Measurements from ENCODE around the gene PIP5K1C. TPM values are rescaled to one million over a fixed set of nuclear protein-coding genes. Genes with fewer than 3 reads are reported as not detected.

The PIP5K1C gene
- total RNA-seq, 3 donors from 2014 or later (not counting 1 experiment from before 2014, with no cell fraction given) = 35.0 to 49.2 (median 36.8) TPM

DNA sequence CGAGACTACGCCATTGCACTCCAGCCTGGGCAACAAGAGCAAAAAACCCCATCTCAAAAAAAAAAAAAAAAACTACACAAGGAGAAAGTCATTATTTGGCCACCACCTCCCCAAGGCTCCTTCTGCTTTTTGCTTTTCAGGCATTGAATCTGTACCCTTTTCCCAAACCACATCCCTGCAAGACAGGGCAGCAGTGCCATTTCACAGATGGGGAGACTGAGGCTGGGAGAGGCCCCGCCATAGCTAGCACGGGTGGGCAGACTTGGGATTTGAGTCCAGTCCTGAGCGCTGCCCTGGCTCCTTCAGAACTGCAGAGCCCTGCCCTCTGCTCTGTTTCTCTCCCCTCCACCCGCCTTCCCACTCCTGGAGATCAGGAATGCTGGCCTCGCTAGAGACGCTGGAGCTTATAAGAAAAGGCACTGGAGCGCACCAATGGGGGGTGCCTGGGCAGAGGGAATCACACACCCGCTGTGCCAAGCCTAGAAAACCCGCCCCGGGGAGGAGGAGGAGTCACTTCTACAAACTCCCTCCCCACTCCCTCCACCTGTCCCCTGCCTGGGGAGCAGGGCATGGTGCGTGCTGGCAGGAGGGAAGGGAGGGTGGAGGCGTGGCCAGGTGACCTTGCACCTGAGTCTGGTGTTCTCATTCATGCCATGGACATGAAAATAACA is 25.5 kb upstream of the PIP5K1C start:
- TF ChIP-seq, protein P1, sequence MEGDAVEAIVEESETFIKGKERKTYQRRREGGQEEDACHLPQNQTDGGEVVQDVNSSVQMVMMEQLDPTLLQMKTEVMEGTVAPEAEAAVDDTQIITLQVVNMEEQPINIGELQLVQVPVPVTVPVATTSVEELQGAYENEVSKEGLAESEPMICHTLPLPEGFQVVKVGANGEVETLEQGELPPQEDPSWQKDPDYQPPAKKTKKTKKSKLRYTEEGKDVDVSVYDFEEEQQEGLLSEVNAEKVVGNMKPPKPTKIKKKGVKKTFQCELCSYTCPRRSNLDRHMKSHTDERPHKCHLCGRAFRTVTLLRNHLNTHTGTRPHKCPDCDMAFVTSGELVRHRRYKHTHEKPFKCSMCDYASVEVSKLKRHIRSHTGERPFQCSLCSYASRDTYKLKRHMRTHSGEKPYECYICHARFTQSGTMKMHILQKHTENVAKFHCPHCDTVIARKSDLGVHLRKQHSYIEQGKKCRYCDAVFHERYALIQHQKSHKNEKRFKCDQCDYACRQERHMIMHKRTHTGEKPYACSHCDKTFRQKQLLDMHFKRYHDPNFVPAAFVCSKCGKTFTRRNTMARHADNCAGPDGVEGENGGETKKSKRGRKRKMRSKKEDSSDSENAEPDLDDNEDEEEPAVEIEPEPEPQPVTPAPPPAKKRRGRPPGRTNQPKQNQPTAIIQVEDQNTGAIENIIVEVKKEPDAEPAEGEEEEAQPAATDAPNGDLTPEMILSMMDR (IDR thresholded peaks at IDR 0.05) = no peak
- Mint-ChIP-seq H3K4me1 (peaks cover 0 to 8% of the 10 kb centered on the region in 2 donors), H3K27ac (no peak overlapping the region), H3K9me3 (no peaks in the 10 kb centered on the region), H3K4me3 (no peak overlapping the region), H3K36me3 (no peaks in the 10 kb centered on the region), H3K27me3 (ENCODE audit: low read depth in 2 of 2) (peaks cover 0 to 15% of the 10 kb centered on the region in 2 donors)
- H3K4me1 ChIP-seq (ENCODE audit: control insufficient read depth, insufficient read depth, low read length) = peaks cover 16% of the 10 kb centered on the region
- intact Hi-C loops (cut with micrococcal nuclease) = no loop called here
- H3K4me3 ChIP-seq (ENCODE audit: low read length) = no peak overlapping the region
- H3K9me3 ChIP-seq (ENCODE audit: control insufficient read depth, insufficient read depth, low read length) = no peaks in the 10 kb centered on the region
- H3K36me3 ChIP-seq (ENCODE audit: control insufficient read depth, insufficient read depth, low read length) = no peaks in the 10 kb centered on the region
- DNase-seq = no peak
- ATAC-seq = no peak
- peaks cover 16% of the 10 kb centered on the region for H3K27me3 ChIP-seq (ENCODE audit: control insufficient read depth, insufficient read depth, low read length)
- 56% methylated on average over 11 of the region's 14 CpGs for whole genome bisulfite sequencing (ENCODE audit: insufficient coverage)
- no peak overlapping the region for H3K27ac ChIP-seq (ENCODE audit: low read length)

DNA sequence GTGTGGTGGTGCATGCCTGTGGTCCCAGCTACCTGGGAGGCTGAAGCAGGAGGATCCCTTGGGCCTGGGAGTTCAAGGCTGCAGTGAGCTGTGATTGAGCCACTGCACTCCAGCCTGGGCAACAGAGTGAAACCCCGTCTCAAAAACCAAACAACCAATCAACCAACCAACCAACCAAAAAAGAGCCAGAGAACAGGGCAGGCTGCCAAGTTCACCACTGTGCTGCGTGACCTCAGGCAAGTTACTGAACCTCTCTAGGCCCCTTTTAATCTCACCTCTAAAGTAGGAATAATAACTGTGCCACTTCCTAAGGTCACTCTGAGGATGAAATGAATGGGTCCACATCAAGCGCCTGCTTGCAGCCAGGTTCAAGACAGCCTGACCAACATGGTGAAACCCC is 24.9 kb upstream of the PIP5K1C start:
- TF ChIP-seq, protein P1 (IDR thresholded peaks at IDR 0.05) = no peak
- Histone ChIP-seq H3K27me3 (ENCODE audit: control insufficient read depth, insufficient read depth, low read length) (peaks cover 22% of the 10 kb centered on the region), H3K4me3 (ENCODE audit: low read length) (no peak overlapping the region), H3K27ac (ENCODE audit: low read length) (no peak overlapping the region), H3K4me1 (ENCODE audit: control insufficient read depth, insufficient read depth, low read length) (peaks cover 19% of the 10 kb centered on the region), H3K9me3 (ENCODE audit: control insufficient read depth, insufficient read depth, low read length) (no peaks in the 10 kb centered on the region), H3K36me3 (ENCODE audit: control insufficient read depth, insufficient read depth, low read length) (no peaks in the 10 kb centered on the region)
- peaks cover 0 to 12% of the 10 kb centered on the region in 2 donors for H3K4me1 Mint-ChIP-seq
- no peak overlapping the region for H3K4me3 Mint-ChIP-seq
- no peaks in the 10 kb centered on the region for H3K36me3 Mint-ChIP-seq
- 74% methylated on average over 3 of the region's 3 CpGs for WGBS (ENCODE audit: insufficient coverage)
- no peak overlapping the region for H3K27ac Mint-ChIP-seq
- H3K27me3 Mint-ChIP-seq (ENCODE audit: low read depth in 2 of 2) = peaks cover 0 to 20% of the 10 kb centered on the region in 2 donors
- intact Hi-C loops (cut with micrococcal nuclease) = no loop called here
- ATAC-seq (no peak), DNase-seq (no peak)
- H3K9me3 Mint-ChIP-seq = no peaks in the 10 kb centered on the region

DNA sequence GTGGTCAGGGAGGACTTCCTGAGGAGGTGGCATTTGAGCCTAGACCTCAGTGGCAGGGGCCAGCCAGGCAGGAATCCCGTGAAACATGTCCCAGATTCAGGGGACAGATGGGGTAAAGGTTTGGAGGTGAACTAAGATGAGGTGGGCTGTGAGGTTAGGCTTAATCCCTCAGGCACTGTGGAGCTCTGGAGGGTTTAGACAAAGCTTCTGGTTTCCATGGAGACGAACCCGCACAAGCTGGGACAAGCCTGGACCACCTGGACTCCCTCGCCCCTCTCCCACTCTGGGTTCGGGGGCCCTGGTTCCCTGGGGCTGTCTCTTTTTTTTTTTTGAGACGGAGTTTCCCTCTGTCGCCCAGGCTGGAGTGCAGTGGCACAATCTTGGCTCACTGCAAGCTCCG is 23.6 kb upstream of the PIP5K1C start:
- DNase-seq (no peak), ATAC-seq (no peak)
- TF ChIP-seq, protein P1 (IDR thresholded peaks at IDR 0.05) = no peak
- Mint-ChIP-seq H3K27me3 (ENCODE audit: low read depth in 2 of 2) (peaks cover 0 to 23% of the 10 kb centered on the region in 2 donors), H3K4me3 (no peak overlapping the region), H3K9me3 (no peaks in the 10 kb centered on the region), H3K36me3 (no peaks in the 10 kb centered on the region), H3K27ac (no peak overlapping the region), H3K4me1 (peaks cover 0 to 16% of the 10 kb centered on the region in 2 donors)
- Histone ChIP-seq H3K27ac (ENCODE audit: low read length) (no peak overlapping the region), H3K9me3 (ENCODE audit: control insufficient read depth, insufficient read depth, low read length) (no peaks in the 10 kb centered on the region), H3K4me1 (ENCODE audit: control insufficient read depth, insufficient read depth, low read length) (peaks cover 19% of the 10 kb centered on the region), H3K36me3 (ENCODE audit: control insufficient read depth, insufficient read depth, low read length) (no peaks in the 10 kb centered on the region), H3K27me3 (ENCODE audit: control insufficient read depth, insufficient read depth, low read length) (peaks cover 29% of the 10 kb centered on the region), H3K4me3 (ENCODE audit: low read length) (no peak overlapping the region)
- intact Hi-C loops (cut with micrococcal nuclease) = loop anchor here (5.0 kb wide), 1 partner anchor 98 kb away; no protein-coding TSS in a partner anchor
- 78% methylated on average over 8 of the region's 8 CpGs for WGBS (ENCODE audit: insufficient coverage)

DNA sequence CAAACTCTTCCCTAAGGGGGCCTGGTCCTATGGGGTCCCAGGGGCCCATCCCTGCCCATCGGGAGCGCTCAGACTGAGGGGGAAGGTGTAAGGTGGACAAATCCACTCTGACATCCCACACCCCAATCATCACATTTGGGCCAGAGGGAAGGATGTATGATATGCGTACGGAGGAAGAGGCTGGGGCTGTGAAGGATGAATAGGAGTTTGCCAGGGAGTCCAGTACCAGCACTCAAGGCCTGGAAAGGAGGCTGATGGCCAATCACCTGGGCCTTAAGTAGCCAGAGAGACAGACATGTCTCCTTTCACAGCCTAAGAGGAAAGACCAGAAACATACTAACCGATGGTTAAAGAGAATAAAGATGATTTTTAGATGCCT is 22.8 kb upstream of the PIP5K1C start:
- Histone ChIP-seq H3K9me3 (ENCODE audit: control insufficient read depth, insufficient read depth, low read length) (no peaks in the 10 kb centered on the region), H3K4me1 (ENCODE audit: control insufficient read depth, insufficient read depth, low read length) (peaks cover 19% of the 10 kb centered on the region), H3K36me3 (ENCODE audit: control insufficient read depth, insufficient read depth, low read length) (no peaks in the 10 kb centered on the region), H3K27me3 (ENCODE audit: control insufficient read depth, insufficient read depth, low read length) (peaks cover 29% of the 10 kb centered on the region), H3K27ac (ENCODE audit: low read length) (no peak overlapping the region), H3K4me3 (ENCODE audit: low read length) (no peak overlapping the region)
- peaks cover 0 to 23% of the 10 kb centered on the region in 2 donors for H3K27me3 Mint-ChIP-seq (ENCODE audit: low read depth in 2 of 2)
- intact Hi-C loops (cut with micrococcal nuclease) = loop anchor here (5.0 kb wide), 1 partner anchor 99 kb away; no protein-coding TSS in a partner anchor
- TF ChIP-seq, protein P1 (IDR thresholded peaks at IDR 0.05) = no peak
- no peaks in the 10 kb centered on the region for H3K9me3 Mint-ChIP-seq
- ATAC-seq (no peak), DNase-seq (no peak)
- WGBS (ENCODE audit: insufficient coverage) = 97% methylated on average over 3 of the region's 5 CpGs
- H3K27ac Mint-ChIP-seq = no peak overlapping the region
- H3K4me3 Mint-ChIP-seq = no peak overlapping the region
- no peaks in the 10 kb centered on the region for H3K36me3 Mint-ChIP-seq
- peaks cover 0 to 16% of the 10 kb centered on the region in 2 donors for H3K4me1 Mint-ChIP-seq
